B cell (primary cell): Measurements from ENCODE around the gene FBXO5. TPM values are rescaled to one million over a fixed set of nuclear protein-coding genes. Genes with fewer than 3 reads are reported as not detected.

Experiments
- ATAC-seq: fragments of 200-7000 bp; cut with Tn5 transposase; one replicate; pipeline ENCODE4 v1.10.0; 2021; ENCODE audit warnings: low read depth, mild to moderate bottlenecking, moderate number of reproducible peaks, moderate library complexity
- CTCF ChIA-PET: fragments of 350-600 bp; sonication (Branson Sonifier 250); formaldehyde crosslinking; loops from one replicate; lab custom pipeline; 2021; ENCODE audit warnings: antibody characterized with exemption, inconsistent platforms; lab: Charles Lee
- POLR2A ChIA-PET: fragments of 350-600 bp; sonication (Branson Sonifier 250); formaldehyde crosslinking; loops from one replicate; lab custom pipeline; 2021; ENCODE audit warnings: antibody characterized with exemption; lab: Charles Lee
- DNase-seq: peaks from one replicate; pipeline ENCODE4 v3.0.0; 2013
- H2AFZ ChIP-seq: 2 replicates; pipeline ENCODE4 v1.6.1; 2012; ENCODE audit warnings: mild to moderate bottlenecking, low read depth, low read length; ENCODE audit not compliant: insufficient read depth, poor library complexity, severe bottlenecking
- H3K27ac ChIP-seq, 2 donors: 1 replicate in 1 of 2; 2 replicates in 1 of 2; pipeline ENCODE4 v1.5.1; 2012 to 2013; ENCODE audit warnings: low read length in 2 of 2, mild to moderate bottlenecking in 2 of 2, moderate library complexity in 1 of 2
- H3K27me3 ChIP-seq, 4 experiments: fragments of 200-600 bp in 1 of 4; sonication (generic) in 1 of 4; replicated peaks in 1 of 4; 1 replicate in 2 of 4; 2 replicates in 2 of 4; pipeline versions ENCODE4 v1.6.1 to v1.7.0; 2013 to 2016; ENCODE audit warnings: low read length in 3 of 4, mild to moderate bottlenecking in 2 of 4, mixed read lengths in 1 of 4, moderate library complexity in 1 of 4; ENCODE audit not compliant: insufficient read depth in 4 of 4, control insufficient read depth in 3 of 4; ENCODE audit errors: control extremely low read depth in 1 of 4
- H3K36me3 ChIP-seq, 2 experiments: replicated peaks in 1 of 2; 1 replicate in 1 of 2; 2 replicates in 1 of 2; pipeline versions ENCODE4 v1.6.1 to v1.7.1; 2013; ENCODE audit warnings: low read length in 1 of 2; ENCODE audit not compliant: insufficient read depth in 2 of 2, control insufficient read depth in 1 of 2; ENCODE audit errors: control extremely low read depth in 1 of 2, extremely low read depth in 1 of 2
- H3K4me1 ChIP-seq, 2 donors: fragments of 200-600 bp in 1 of 2; sonication (generic) in 1 of 2; 1 replicate in 1 of 2; 2 replicates in 1 of 2; pipeline versions ENCODE4 v1.5.1 to v1.6.1; 2013 to 2017; ENCODE audit warnings: low read length in 2 of 2; ENCODE audit not compliant: control insufficient read depth in 2 of 2, insufficient read depth in 2 of 2
- H3K4me2 ChIP-seq: replicated peaks from 2 replicates; pipeline ENCODE3; 2012; ENCODE audit warnings: mild to moderate bottlenecking, low read depth, low read length; ENCODE audit not compliant: poor library complexity, severe bottlenecking
- H3K4me3 ChIP-seq, 5 experiments: fragments of 200-600 bp in 1 of 5; sonication (generic) in 1 of 5; 1 replicate in 3 of 5; 2 replicates in 2 of 5; pipeline versions ENCODE4 v1.5.1 to v1.7.0; 2011 to 2016; ENCODE audit warnings: low read length in 4 of 5, mild to moderate bottlenecking in 4 of 5, low read depth in 2 of 5, control low read depth in 1 of 5, moderate library complexity in 1 of 5; ENCODE audit not compliant: insufficient read depth in 1 of 5; ENCODE audit errors: control extremely low read depth in 1 of 5, extremely low read depth in 1 of 5
- H3K79me2 ChIP-seq: fragments of 200-600 bp; sonication (generic); one replicate; pipeline ENCODE4 v1.6.0; 2016; ENCODE audit warnings: low read length; ENCODE audit not compliant: control insufficient read depth, insufficient read depth
- H3K9ac ChIP-seq: fragments of 200-600 bp; sonication (generic); 2 replicates; pipeline ENCODE4 v1.6.1; 2017; ENCODE audit warnings: mild to moderate bottlenecking, low read length, moderate library complexity
- H3K9me3 ChIP-seq, 3 donors: one replicate each; pipeline versions ENCODE4 v1.6.1 to v1.7.1; 2013; ENCODE audit warnings: low read length in 2 of 3; ENCODE audit not compliant: control insufficient read depth in 2 of 3, insufficient read depth in 1 of 3; ENCODE audit errors: control extremely low read depth in 1 of 3
- H4K20me1 ChIP-seq: 2 replicates; pipeline ENCODE4 v1.6.0; 2012; ENCODE audit warnings: mild to moderate bottlenecking, low read length; ENCODE audit not compliant: insufficient read depth, control insufficient read depth, poor library complexity, severe bottlenecking
- H3K27ac Mint-ChIP-seq: one replicate; pipeline ENCODE4 v1.8.0; 2021; ENCODE audit warnings: mixed read lengths
- H3K27me3 Mint-ChIP-seq: one replicate; pipeline ENCODE4 v1.8.0; 2021; ENCODE audit warnings: mixed read lengths
- H3K4me1 Mint-ChIP-seq: one replicate; pipeline ENCODE4 v1.8.0; 2021; ENCODE audit warnings: mixed read lengths
- H3K4me3 Mint-ChIP-seq: one replicate; pipeline ENCODE4 v1.8.0; 2021; ENCODE audit warnings: mixed read lengths
- H3K9me3 Mint-ChIP-seq: one replicate; pipeline ENCODE4 v1.8.0; 2022; ENCODE audit warnings: mixed read lengths; ENCODE audit not compliant: insufficient read depth
- CTCF ChIP-seq: fragments of 200-600 bp; IDR thresholded peaks from one replicate; pipeline ENCODE4 v1.8.0; 2022; ENCODE audit warnings: antibody characterized with exemption, mild to moderate bottlenecking
- EZH2 ChIP-seq: IDR thresholded peaks from 2 replicates; pipeline ENCODE4 v1.6.1; 2012; ENCODE audit warnings: borderline replicate concordance, low read depth, mild to moderate bottlenecking, moderate library complexity, low read length; ENCODE audit not compliant: insufficient read depth, poor library complexity, severe bottlenecking
- WGBS: methylation state at CpG from one replicate; pipeline ENCODE4 v1.1.5; 2013; ENCODE audit warnings: missing lambda C conversion rate; ENCODE audit not compliant: insufficient coverage; 5-methylcytosine and 5-hydroxymethylcytosine counted together
- intact Hi-C: fragments of 100-400 bp; cut with micrococcal nuclease; formaldehyde crosslinking; loops from one replicate; pipeline ENCODE4 v1.10.0; 2022
- polyA plus RNA-seq: library from polyadenylated mRNA; depleted of rRNA; stranded (reverse); fragments of >200 nt; gene quantifications from 2 replicates; pipeline ENCODE4 v1.2.3, GENCODE V29; 2012
- total RNA-seq, 2 donors: library from RNA; stranded (reverse); fragments of 120-200 nt in 1 of 2; gene quantifications; 1 replicate in 1 of 2; 2 replicates in 1 of 2; pipeline versions ENCODE4 v1.2.3 to v1.2.4, GENCODE V29; 2013 to 2022

FBXO5 gene
- total and polyA plus RNA-seq, 2 donors (not counting 1 experiment from before 2014, with no cell fraction given) = 3.9 to 14.6 TPM

- Histone ChIP-seq H3K27ac (no peak overlapping the region), H4K20me1 (peaks cover 29% of the 10 kb centered on the region), H3K27me3 (no peaks in the 10 kb centered on the region), H3K4me3 (peak overlapping the region; percentile 60 to 91 (median 70)), H3K79me2 (peaks cover 86% of the 10 kb centered on the region), H3K4me2 (peak overlapping the region; percentile 99), H3K4me1 (peaks cover 22 to 32% of the 10 kb centered on the region in 2 donors), H3K9ac (peak overlapping the region; percentile 87), H3K9me3 (no peaks in the 10 kb centered on the region), H2AFZ (no peak overlapping the region), H3K36me3 (peaks cover 2 to 5% of the 10 kb centered on the region in 2 experiments)
- peak overlapping the region; percentile 96 for H3K4me3 Mint-ChIP-seq
- ATAC-seq (no peak), DNase-seq (no peak)
- H3K27ac Mint-ChIP-seq = no peak overlapping the region
- POLR2A ChIA-PET = interaction anchor here (1.0 kb wide), 1 partner anchor 1530 kb away, joined by 3 read pairs; a partner anchor contains a TSS
- CTCF ChIA-PET = interaction anchor here (1.7 kb wide), 1 partner anchor 19 kb away, joined by 5 read pairs; no protein-coding TSS in a partner anchor
- no peaks in the 10 kb centered on the region for H3K27me3 Mint-ChIP-seq
- TF ChIP-seq CTCF (no peak), EZH2 (no peak)
- H3K9me3 Mint-ChIP-seq = no peaks in the 10 kb centered on the region
- intact Hi-C loops = loop anchor here (2.0 kb wide), 2 partner anchors 21 to 679 kb away; partner anchors contain the start of gene MTRF1L
- peaks cover 41% of the 10 kb centered on the region for H3K4me1 Mint-ChIP-seq
- 6% methylated on average over 69 of the region's 71 CpGs for WGBS
Observed at GRCh38 chr6:152981989-152982903, 595 bp downstream of the FBXO5 start.

GRCh38 chr6:152981219-152981618 lies 1.6 kb downstream of the FBXO5 start:
- H3K4me3 Mint-ChIP-seq = peak overlapping the region; percentile 78
- Histone ChIP-seq H3K4me1 (peaks cover 22 to 32% of the 10 kb centered on the region in 2 donors), H3K36me3 (peaks cover 2 to 5% of the 10 kb centered on the region in 2 experiments), H3K27ac (no peak overlapping the region), H3K9me3 (no peaks in the 10 kb centered on the region), H3K79me2 (peaks cover 90% of the 10 kb centered on the region), H3K4me3 (no peak overlapping the region), H2AFZ (no peak overlapping the region), H3K27me3 (no peaks in the 10 kb centered on the region), H3K4me2 (no peak overlapping the region), H3K9ac (no peak overlapping the region), H4K20me1 (peaks cover 29% of the 10 kb centered on the region)
- DNase-seq = no peak
- no peak for ATAC-seq
- ChIA-PET POLR2A (no interaction called here), CTCF (no interaction called here)
- TF ChIP-seq EZH2 = no peak
- no peak for TF ChIP-seq CTCF
- intact Hi-C loops = no loop called here
- WGBS = no CpG with 5 or more reads among the region's 2 CpGs
- H3K27ac Mint-ChIP-seq = no peak overlapping the region
- no peaks in the 10 kb centered on the region for H3K27me3 Mint-ChIP-seq
- H3K9me3 Mint-ChIP-seq = no peaks in the 10 kb centered on the region
- peaks cover 46% of the 10 kb centered on the region for H3K4me1 Mint-ChIP-seq
